ENCODE data around the gene WFDC10A.
"Not testable (repeated sequence)": the region's sequence is repeated elsewhere in the genome, so short reads cannot be mapped to it uniquely, and the experiment has no call there.

The WFDC10A gene
- 0 to 0.22 (median 0) reads per million in 17 experiments for total RNA-seq

DNA sequence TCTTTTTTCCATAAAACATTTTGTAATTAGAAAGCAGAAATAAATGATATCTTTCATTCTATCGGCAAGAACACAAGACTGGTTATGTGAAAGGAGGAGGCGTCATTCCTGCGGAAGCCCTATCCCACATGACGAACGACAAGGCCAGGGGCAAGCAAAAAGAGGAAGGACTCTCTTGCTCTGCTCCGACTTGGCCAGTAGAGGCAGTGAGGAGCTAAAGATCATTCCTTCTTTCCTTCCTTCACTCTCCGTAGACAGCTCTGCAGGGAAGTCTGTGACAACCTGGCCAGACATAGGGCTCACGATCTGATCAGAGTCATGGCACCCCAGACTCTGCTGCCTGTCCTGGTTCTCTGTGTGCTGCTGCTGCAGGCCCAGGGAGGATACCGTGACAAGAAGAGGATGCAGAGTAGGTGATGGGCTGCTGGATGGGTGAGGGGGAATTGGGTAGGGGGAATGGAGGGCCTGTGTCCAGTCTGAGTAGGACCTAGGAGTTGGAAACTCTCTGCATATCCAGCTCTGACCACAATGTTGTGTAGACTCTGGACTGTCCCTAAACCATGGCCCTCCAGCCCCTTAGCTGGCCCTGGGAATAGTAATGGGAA lies at the start of gene WFDC10A:
Gene WFDC10A, plus strand, starts transcription at position 244 of the 605 bp plus-strand sequence. Its CDS starts 75 bp downstream, at position 319.
- peak; percentile 74 to 90 (median 88) for DNase-seq

GRCh38 chr20:45581702-45582101 lies 47.8 kb upstream of the WFDC10A start:
- DNase-seq: peak in 2 of 4 experiments; percentile 12 to 18

DNA sequence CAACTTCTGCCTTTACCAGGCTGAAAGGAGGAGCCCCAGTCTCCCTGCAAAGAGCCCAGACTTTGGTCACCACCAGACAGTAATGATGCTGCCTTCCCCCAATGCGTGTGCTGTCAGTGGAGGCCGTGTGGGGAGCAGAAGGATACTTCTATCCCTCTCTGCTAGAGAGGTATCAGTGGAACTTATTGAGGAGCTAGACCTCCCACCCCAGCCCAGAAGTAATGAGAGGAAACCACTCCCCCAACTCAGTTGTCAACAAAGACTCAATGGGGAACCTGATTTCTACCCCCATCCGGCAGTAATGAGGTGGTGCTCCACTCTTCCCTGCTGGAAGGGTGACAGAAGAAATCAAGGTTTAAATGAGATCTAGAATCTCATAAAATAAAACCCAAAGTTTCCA lies 46.0 kb upstream of the WFDC10A start:
- no peak for DNase-seq

DNA sequence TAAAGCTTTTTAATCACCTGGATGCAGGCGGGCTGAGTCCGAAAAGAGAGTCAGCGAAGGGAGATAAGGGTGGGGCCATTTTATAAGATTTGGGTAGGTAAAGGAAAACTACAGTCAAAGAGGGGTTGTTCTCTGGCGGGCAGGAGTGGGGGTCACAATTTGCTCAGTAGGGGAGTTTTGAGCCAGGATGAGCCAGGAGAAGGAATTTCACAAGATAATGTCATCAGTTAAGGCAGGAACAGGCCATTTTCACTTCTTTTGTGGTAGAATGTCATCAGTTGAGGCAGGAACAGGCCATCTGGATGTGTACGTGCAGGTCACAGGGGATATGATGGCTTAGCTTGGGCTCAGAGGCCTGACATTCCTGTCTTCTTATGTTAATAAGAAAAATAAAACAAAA lies 45.2 kb upstream of the WFDC10A start:
- DNase-seq: not testable (repeated sequence)

DNA sequence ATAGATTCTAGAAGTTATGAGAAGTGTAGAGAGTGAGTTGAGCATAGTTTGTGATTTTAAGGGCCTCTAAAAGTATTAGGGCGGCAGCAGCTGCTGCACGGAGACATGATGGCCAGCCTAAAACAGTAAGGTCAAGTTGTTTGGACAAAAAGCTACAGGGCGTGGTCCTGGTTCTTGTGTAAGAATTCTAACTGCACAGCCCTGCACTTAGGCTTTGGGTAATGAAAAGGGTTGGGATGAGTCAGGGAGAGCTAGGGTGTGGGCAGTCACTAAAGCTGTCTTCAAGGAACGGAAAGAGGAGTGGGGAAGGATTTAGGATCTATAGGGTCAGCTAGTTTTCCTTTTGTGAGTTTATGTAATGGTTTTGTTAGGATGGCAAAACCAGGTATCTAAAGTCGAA lies 43.6 kb upstream of the WFDC10A start:
- DNase-seq: not testable (repeated sequence)

- no peak for DNase-seq
Observed at GRCh38 chr20:45588800-45589199, 40.7 kb upstream of the WFDC10A start.

GRCh38 chr20:45589725-45590124 lies 39.8 kb upstream of the WFDC10A start:
- no peak for DNase-seq

DNA sequence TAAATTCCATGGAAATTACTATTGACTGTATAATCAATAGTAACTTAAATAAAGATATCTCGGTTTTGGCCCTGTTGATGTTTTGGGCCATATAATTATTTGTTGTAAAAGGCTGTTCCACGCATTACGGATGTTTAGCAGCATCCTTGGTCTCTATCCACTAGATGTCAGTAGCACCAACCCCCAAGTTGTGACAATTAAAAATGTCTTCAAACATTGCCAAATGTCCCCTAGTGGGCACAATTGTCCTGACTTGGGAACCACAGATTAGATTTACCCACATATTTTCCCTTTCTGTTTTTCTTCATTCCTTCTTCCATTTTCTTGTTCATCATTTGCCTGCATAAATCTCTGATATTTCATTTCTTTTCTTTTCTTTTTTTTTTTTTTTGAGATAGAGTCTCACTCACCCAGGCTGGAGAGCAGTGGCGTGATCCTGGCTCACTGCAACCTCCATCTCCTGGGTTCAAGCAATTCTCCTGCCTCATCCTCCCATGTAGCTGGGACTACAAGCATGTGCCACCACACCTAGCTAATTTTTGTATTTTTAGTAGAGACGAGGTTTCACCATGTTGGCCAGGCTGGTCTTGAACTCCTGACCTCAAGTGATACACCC lies 36.9 kb upstream of the WFDC10A start:
- peak; percentile 68 to 82 (median 76) for DNase-seq

- DNase-seq: no peak
Observed at GRCh38 chr20:45593498-45593897, 36.0 kb upstream of the WFDC10A start.

- DNase-seq: no peak
Observed at GRCh38 chr20:45595235-45595634, 34.3 kb upstream of the WFDC10A start.

DNA sequence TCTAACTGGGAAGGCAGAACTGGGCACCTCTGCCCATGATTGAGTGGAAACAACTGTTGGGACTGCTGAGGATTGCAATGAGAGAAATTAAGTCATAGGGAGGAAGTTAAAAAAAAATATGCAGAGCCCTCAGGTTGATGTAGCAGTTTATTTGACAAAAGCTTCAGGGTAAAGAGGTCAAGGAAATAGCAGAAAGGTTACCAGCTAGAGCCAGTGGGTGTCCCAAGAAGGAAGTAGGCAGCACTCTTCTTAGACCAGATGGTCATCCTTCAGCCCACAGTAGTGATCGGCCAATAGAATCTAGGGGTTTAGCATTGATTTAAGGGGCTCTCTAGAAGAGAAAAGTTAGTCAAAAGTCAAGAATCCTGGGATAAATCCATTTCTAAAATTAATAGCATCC lies 21.7 kb upstream of the WFDC10A start:
- DNase-seq: peak in 3 of 4 experiments; percentile 6 to 52 (median 24)

DNA sequence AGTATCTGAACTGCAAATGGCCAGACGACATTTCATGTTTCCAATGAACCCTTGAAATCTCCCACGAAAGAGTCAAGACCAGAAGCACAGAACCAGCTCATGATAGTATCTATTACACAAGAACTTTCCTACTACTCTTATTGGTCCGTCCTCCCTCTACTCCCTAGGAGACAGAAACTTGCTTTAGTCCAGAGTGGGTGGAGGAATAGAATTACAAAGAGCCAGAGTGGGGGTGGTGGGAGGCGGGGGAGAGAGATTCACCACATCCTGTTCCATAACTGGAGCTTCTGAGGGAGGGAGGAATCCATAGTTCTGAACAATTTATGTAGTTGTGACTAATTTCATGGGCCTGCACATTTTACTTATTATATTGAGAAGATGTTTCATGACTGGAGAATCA lies 18.5 kb upstream of the WFDC10A start:
- peak; percentile 51 to 76 (median 68) for DNase-seq

GRCh38 chr20:45612314-45612713 lies 17.2 kb upstream of the WFDC10A start:
- DNase-seq: no peak

DNA sequence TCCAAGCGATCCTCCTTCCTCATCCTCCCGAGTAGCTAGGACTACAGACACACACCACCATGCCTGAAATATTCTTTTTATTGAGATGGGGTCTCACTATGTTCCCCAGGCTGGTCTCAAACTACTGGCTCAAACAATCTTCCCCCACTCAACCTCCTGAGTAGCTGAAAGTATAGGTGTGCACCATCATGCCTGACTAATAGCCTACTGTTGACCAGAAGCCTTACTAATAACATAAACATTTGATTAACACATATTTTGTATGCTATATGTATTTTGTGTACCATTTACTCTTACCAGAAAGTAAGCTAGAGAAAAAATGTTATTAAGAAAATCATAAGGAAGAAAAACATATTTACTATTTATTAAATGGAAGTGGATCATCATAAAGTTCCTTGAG lies 11.9 kb upstream of the WFDC10A start:
- no peak for DNase-seq

GRCh38 chr20:45621593-45621992 lies 7.9 kb upstream of the WFDC10A start:
- DNase-seq: no peak

DNA sequence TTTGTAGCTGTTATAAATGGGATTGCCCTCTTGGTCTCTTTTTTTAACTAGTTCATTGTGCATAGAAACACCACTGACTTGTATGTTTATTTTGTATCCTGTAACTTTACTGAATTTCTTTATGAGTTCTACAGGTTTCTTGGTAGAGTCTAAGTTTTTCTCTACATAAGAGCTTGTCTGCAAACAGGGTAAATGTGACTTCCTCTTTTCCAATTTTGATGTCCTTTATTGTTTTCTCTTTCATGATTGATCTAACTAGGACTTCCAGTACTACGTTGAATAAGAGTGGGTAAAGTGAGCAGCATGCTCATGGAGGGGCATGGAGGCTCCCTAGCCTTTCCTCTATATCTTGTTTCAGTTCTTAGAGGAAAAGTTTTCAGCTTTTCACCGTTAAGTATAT lies 3.0 kb upstream of the WFDC10A start:
- no peak for DNase-seq

GRCh38 chr20:45630371-45630770 lies 832 bp downstream of the WFDC10A start:
- DNase-seq: no peak

- no peak for DNase-seq
Observed at GRCh38 chr20:45631184-45631583, 1.6 kb downstream of the WFDC10A start, which contains the start of gene WFDC9. TSS of gene WFDC9 (minus strand) at chr20:45631284. CDS start at chr20:45610181, 21,103 bp downstream.

DNA sequence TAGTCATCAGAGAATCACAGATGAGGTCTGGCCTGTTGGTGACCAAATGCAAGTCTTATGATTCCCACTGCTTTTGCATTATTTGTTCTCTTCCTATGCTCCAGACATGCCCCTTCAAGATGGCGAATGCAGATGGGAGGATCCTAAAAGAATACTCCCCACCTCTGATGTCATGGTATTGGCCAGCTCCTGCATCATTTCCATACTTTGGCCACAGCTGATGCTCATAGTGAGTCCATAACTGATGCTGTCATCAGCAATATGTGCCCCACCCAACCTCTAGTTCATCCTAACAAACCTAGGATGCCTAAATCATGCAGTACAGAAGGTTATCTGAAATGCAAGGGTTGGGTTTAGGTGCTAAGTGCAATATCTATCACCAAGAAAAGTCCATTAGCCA lies 7.0 kb downstream of the WFDC10A start:
- no peak for DNase-seq

DNA sequence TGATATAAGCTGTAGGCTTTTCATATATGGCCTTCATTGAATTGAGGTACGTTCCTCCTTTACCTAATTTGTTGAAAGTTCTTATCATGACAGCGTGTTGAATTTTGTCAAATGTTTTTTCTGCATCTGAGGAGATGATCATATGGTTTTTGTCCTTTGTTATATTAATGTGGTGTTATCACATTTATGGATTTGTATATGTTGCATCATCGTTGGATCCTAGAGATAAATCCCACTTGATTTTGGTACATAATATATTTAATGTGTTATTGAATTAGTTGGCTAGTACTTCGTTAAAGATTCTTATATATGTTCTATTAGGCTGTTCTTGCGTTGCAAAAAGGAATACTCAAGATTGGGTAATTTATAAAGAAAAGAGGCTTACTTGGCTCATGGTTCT lies 10.1 kb downstream of the WFDC10A start:
- DNase-seq: no peak

GRCh38 chr20:45641076-45641475 lies 11.5 kb downstream of the WFDC10A start:
- DNase-seq: not testable (repeated sequence)

DNA sequence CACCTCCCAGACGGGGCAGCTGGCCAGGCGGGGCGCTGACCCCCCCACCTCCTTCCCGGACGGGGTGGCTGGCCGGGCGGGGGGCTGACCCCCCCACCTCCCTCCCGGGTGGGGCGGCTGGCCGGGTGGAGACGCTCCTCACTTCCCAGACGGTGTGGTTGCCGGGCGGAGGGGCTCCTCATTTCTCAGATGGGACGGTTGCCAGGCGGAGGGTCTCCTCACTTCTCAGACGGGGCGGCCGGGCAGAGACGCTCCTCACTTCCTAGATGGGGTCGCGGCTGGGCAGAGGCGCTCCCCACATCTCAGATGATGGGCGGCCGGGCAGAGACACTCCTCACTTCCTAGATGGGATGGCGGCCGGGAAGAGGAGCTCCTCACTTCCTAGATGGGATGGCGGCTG lies 16.3 kb downstream of the WFDC10A start:
- not testable (repeated sequence) for DNase-seq

DNA sequence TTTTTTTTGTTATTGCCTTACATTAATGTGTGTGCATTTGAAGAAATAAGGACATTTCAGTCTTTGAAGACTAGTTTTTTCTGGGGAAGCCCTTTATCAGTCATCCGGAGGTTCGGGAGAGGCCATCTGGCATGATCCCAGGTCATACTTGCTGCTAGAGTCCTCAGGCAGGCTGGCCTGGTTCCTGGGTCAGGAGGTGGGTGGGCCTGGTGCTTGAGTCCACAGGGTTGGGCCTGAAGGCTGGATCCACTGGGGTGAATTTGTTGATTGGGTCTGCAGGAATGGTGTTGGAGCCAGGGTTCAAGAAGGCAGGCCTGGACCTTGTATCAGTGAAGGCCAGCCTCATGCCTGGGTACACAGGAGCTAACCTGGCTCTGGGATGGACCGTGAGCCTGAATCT lies 17.3 kb downstream of the WFDC10A start:
- DNase-seq: no peak

DNA sequence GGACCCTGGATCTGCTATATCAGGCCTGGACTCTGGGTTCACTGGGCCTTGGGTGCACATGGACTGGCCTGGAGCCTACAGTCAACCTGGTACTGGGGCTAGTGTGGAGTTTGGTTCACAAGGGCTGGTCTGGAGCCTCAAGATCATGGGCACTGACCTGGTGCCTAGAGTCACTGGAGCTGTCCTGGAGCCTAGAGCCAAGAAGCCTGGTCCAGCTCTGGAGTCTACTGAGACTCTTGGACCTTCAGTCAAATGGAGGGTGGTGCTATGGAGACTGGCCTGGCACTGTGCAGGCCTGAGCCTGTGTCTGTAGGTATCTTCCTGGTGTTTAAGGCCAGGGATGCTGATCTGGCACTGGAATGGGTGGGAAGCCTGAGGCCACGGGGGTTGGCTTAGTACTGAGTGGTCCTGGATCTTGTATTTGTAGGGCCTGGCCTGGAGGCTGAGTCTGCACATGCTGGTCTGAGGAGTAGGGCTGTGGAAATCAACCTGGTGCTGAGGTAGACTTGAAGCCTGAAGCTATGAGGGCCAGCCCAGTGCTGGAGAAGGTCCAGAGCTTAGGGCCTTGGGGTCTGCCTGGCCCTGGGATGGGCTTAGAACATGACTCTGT lies 18.0 kb downstream of the WFDC10A start:
- no peak for DNase-seq
